Measurements from ENCODE around the gene SCAPER. TPM values are rescaled to one million over a fixed set of nuclear protein-coding genes. Genes with fewer than 3 reads are reported as not detected.

Gene SCAPER
- total and polyA plus RNA-seq, 8 donors: 4.9 to 136 (median 18.2) TPM

DNA sequence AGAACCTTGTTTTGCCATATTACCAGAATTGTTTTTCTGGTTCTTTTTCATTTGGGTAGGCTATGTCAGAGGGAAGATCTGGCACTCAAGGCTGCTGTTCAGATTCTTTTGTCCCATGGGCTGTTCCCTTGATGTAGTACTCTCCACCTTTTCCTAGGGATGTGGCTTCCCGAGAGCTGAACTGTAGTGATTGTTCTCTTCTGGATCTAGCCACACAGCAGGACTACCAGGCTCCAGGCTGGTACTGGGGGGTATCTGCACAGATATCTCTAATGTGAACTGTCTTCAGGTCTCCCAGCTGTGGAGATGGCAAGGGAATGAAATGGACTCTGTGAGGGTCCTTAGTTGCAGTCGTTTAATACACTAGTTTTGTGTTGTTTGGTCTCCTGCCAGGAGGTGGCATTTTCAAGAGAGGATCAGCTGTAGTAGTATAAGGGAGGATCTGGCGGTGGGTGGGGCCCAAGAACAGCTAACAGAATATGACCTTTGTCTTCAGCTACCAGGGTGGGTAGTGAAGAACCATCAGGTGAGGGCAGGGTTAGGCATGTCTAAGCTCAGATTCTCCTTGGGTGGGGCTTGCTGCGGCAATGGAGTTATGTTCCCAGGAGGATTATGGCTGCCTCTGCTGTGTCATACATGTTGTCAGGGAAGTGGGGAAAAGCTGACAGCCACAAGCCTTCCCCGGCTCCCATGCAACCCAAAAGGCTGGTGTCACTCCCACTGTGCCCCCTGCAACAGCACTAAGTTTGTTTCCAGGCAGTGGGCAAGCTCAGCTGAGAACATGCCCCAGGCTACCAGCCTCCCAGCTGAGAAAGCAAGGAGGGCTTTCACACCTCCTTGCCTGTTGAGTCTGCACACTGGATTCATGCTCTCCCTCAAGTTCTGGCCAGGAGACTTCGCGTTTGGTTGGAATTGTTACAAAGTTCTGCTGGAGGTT lies 316.1 kb downstream of the SCAPER start:
- intact Hi-C loops (cut with DNase I; ENCODE audit: low total_unique reads): no loop called here
- TF ChIP-seq POLR2A (IDR thresholded peaks at IDR 0.05) (no peak), POLR2AphosphoS5 (IDR thresholded peaks at IDR 0.05) (no peak), EP300 (IDR thresholded peaks at IDR 0.05) (no peak)
- TF ChIP-seq, protein P1, sequence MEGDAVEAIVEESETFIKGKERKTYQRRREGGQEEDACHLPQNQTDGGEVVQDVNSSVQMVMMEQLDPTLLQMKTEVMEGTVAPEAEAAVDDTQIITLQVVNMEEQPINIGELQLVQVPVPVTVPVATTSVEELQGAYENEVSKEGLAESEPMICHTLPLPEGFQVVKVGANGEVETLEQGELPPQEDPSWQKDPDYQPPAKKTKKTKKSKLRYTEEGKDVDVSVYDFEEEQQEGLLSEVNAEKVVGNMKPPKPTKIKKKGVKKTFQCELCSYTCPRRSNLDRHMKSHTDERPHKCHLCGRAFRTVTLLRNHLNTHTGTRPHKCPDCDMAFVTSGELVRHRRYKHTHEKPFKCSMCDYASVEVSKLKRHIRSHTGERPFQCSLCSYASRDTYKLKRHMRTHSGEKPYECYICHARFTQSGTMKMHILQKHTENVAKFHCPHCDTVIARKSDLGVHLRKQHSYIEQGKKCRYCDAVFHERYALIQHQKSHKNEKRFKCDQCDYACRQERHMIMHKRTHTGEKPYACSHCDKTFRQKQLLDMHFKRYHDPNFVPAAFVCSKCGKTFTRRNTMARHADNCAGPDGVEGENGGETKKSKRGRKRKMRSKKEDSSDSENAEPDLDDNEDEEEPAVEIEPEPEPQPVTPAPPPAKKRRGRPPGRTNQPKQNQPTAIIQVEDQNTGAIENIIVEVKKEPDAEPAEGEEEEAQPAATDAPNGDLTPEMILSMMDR (IDR thresholded peaks at IDR 0.05): no peak
- H3K4me3 ChIP-seq: no peak overlapping the region
- H3K36me3 ChIP-seq: peaks cover 0 to 8% (median 3%) of the 10 kb centered on the region in 4 donors
- peak in 1 of 2 donors; percentile 5 for DNase-seq
- no peaks in the 10 kb centered on the region for H3K9me3 ChIP-seq
- H3K4me1 ChIP-seq: no peaks in the 10 kb centered on the region
- H3K27me3 ChIP-seq: no peaks in the 10 kb centered on the region
- no peak overlapping the region for H3K27ac ChIP-seq
- WGBS, 5 donors: 87 to 93% (median 91%) methylated on average over 7 of the region's 7 CpGs

- no peaks in the 10 kb centered on the region for H3K27me3 ChIP-seq
- H3K4me1 ChIP-seq: no peaks in the 10 kb centered on the region
- TF ChIP-seq POLR2A (IDR thresholded peaks at IDR 0.05): no peak
- TF ChIP-seq, protein P1 (IDR thresholded peaks at IDR 0.05): no peak
- TF ChIP-seq POLR2AphosphoS5 (IDR thresholded peaks at IDR 0.05): no peak
- no peak for TF ChIP-seq EP300 (IDR thresholded peaks at IDR 0.05)
- peaks cover 0 to 8% (median 3%) of the 10 kb centered on the region in 4 donors for H3K36me3 ChIP-seq
- peaks cover 4 to 20% (median 18%) of the 10 kb centered on the region in 4 donors for H3K9me3 ChIP-seq
- DNase-seq: no peak
- no peak overlapping the region for H3K27ac ChIP-seq
- no peak overlapping the region for H3K4me3 ChIP-seq
- intact Hi-C loops (cut with DNase I; ENCODE audit: low total_unique reads): no loop called here
These were observed 319.6 kb downstream of the SCAPER start for GRCh38 chr15:76585576-76585897.

- peaks cover 0 to 8% (median 3%) of the 10 kb centered on the region in 4 donors for H3K36me3 ChIP-seq
- intact Hi-C loops (cut with DNase I; ENCODE audit: low total_unique reads): no loop called here
- no peak for TF ChIP-seq EP300 (IDR thresholded peaks at IDR 0.05)
- TF ChIP-seq POLR2AphosphoS5 (IDR thresholded peaks at IDR 0.05): no peak
- 82 to 89% (median 84%) methylated on average over 2 of the region's 2 CpGs for WGBS, 5 donors
- H3K27me3 ChIP-seq: no peaks in the 10 kb centered on the region
- DNase-seq: no peak
- H3K27ac ChIP-seq: no peak overlapping the region
- H3K4me3 ChIP-seq: no peak overlapping the region
- H3K4me1 ChIP-seq: no peaks in the 10 kb centered on the region
- H3K9me3 ChIP-seq: peaks cover 4 to 20% (median 18%) of the 10 kb centered on the region in 4 donors
These were observed 320.1 kb downstream of the SCAPER start for GRCh38 chr15:76584868-76585575.

- intact Hi-C loops (cut with DNase I; ENCODE audit: low total_unique reads): no loop called here
- Histone ChIP-seq H3K4me1 (peaks cover 0 to under 1% (median 0%) of the 10 kb centered on the region in 4 donors), H3K27me3 (no peaks in the 10 kb centered on the region), H3K4me3 (no peak overlapping the region), H3K36me3 (no peaks in the 10 kb centered on the region), H3K9me3 (peaks cover 4 to 20% (median 18%) of the 10 kb centered on the region in 4 donors), H3K27ac (no peak overlapping the region)
- DNase-seq: no peak
- 78 to 96% (median 85%) methylated on average over 5 of the region's 5 CpGs for WGBS, 5 donors
- TF ChIP-seq, protein P1 (IDR thresholded peaks at IDR 0.05): no peak
These were observed 322.6 kb downstream of the SCAPER start for GRCh38 chr15:76582550-76582949.
